HCT116 (cell line): ENCODE measurements around the gene CMIP. TPM values are rescaled to one million over a fixed set of nuclear protein-coding genes. Genes with fewer than 3 reads are reported as not detected.

Experiments used
- ATAC-seq: fragments of 200-7000 bp; cut with Tn5 transposase; 2 replicates; pipeline ENCODE4 v1.9.1; 2020; ENCODE audit warnings: mild to moderate bottlenecking, moderate library complexity
- BruUV-seq: library from RNA; stranded (reverse); fragments of 400-500 nt; replicated peaks from 2 replicates; lab custom pipeline; 2021; lab: Mats Ljungman, UMichigan
- CTCF ChIA-PET: fragments of 300-600 bp; sonication (Branson Sonifier 250); formaldehyde crosslinking; loops from one replicate; lab custom pipeline; 2021; ENCODE audit warnings: antibody characterized with exemption; lab: Charles Lee
- POLR2A ChIA-PET: fragments of 300-600, 350-600 bp; sonication (Branson Sonifier 250); formaldehyde crosslinking; loops from one replicate; lab custom pipeline; 2021; ENCODE audit warnings: antibody characterized with exemption; lab: Charles Lee
- RAD21 ChIA-PET, 2 experiments: fragments of 300-600 bp; sonication (Branson Sonifier 250); formaldehyde crosslinking; loops; one replicate each; lab custom pipeline; 2023; ENCODE audit warnings: low total read pairs in 2 of 2; ENCODE audit not compliant: uncharacterized antibody in 2 of 2, unreplicated experiment in 2 of 2, low non-redundant PET in 1 of 2; lab: Charles Lee
- DNase-seq: peaks from one replicate; pipeline ENCODE4 v3.0.0-alpha.2; 2010; ENCODE audit warnings: low read depth, low spot score
- H2AFZ ChIP-seq: fragments of 200-600 bp; shearing (Covaris generic), sonication (generic); 2 replicates; pipeline ENCODE4 v1.6.1; 2017; ENCODE audit warnings: low read depth, mixed run types, mixed read lengths, antibody characterized with exemption, low read length; ENCODE audit not compliant: poor library complexity, severe bottlenecking
- H3K27ac ChIP-seq: 2 replicates; pipeline ENCODE4 v1.5.1; 2012; ENCODE audit warnings: low read depth, low read length
- H3K27me3 ChIP-seq: fragments of 200-600 bp; sonication (generic); 2 replicates; pipeline ENCODE4 v1.6.1; 2016; ENCODE audit warnings: mixed run types, low read length, mixed read lengths; ENCODE audit not compliant: insufficient read depth
- H3K36me3 ChIP-seq, 2 experiments: fragments of 200-500 bp in 1 of 2; fragments of 200-600 bp in 1 of 2; sonication (Bioruptor generic) in 1 of 2; sonication (generic) in 1 of 2; 2 replicates each; pipeline versions ENCODE4 v1.5.1 to v1.6.1; 2014 to 2016; ENCODE audit warnings: low read length in 2 of 2, inconsistent platforms in 1 of 2, mixed read lengths in 1 of 2, mixed run types in 1 of 2; ENCODE audit not compliant: insufficient read depth in 2 of 2, control insufficient read depth in 1 of 2
- H3K4me1 ChIP-seq, 2 experiments: fragments of 200-600 bp in 1 of 2; sonication (generic) in 1 of 2; 2 replicates each; pipeline versions ENCODE4 v1.5.1 to v1.6.1; 2012 to 2017; ENCODE audit warnings: low read length in 2 of 2, inconsistent platforms in 1 of 2, mild to moderate bottlenecking in 1 of 2, mixed read lengths in 1 of 2, mixed run types in 1 of 2, moderate library complexity in 1 of 2; ENCODE audit not compliant: insufficient read depth in 2 of 2, control insufficient read depth in 1 of 2
- H3K4me2 ChIP-seq: fragments of 200-600 bp; sonication (generic); 2 replicates; pipeline ENCODE4 v1.6.1; 2017; ENCODE audit warnings: mixed run types, low read length, mixed read lengths
- H3K4me3 ChIP-seq, 2 experiments: fragments of 200-600 bp in 1 of 2; sonication (generic) in 1 of 2; replicated peaks in 1 of 2; 2 replicates each; pipeline ENCODE4 v1.5.1; 2011 to 2016; ENCODE audit warnings: low read length in 2 of 2, control low read depth in 1 of 2, low read depth in 1 of 2, mild to moderate bottlenecking in 1 of 2, mixed read lengths in 1 of 2, mixed run types in 1 of 2
- H3K79me2 ChIP-seq: fragments of 200-600 bp; sonication (generic); 2 replicates; pipeline ENCODE4 v1.6.1; 2017; ENCODE audit warnings: mild to moderate bottlenecking, mixed run types, low read length, moderate library complexity, mixed read lengths; ENCODE audit not compliant: insufficient read depth
- H3K9ac ChIP-seq: fragments of 200-600 bp; sonication (generic); 2 replicates; pipeline ENCODE4 v1.6.1; 2016; ENCODE audit warnings: low read length, mixed read lengths
- H3K9me2 ChIP-seq: fragments of 200-600 bp; sonication (generic), shearing (Covaris generic); 2 replicates; pipeline ENCODE4 v1.6.1; 2017; ENCODE audit warnings: mixed run types, mild to moderate bottlenecking, moderate library complexity; ENCODE audit not compliant: insufficient read depth
- H3K9me3 ChIP-seq, 2 experiments: fragments of 200-500 bp in 1 of 2; fragments of 200-600 bp in 1 of 2; sonication (Bioruptor generic) in 1 of 2; sonication (generic) in 1 of 2; 2 replicates each; pipeline ENCODE4 v1.6.1; 2014 to 2017; ENCODE audit warnings: low read length in 2 of 2, mixed read lengths in 2 of 2, inconsistent platforms in 1 of 2, low read depth in 1 of 2, mild to moderate bottlenecking in 1 of 2, mixed run types in 1 of 2, moderate library complexity in 1 of 2; ENCODE audit not compliant: control insufficient read depth in 1 of 2, insufficient read depth in 1 of 2
- H4K20me1 ChIP-seq: fragments of 200-600 bp; sonication (generic), shearing (Covaris generic); 2 replicates; pipeline ENCODE4 v1.6.1; 2017; ENCODE audit warnings: mixed run types, mild to moderate bottlenecking, moderate library complexity; ENCODE audit not compliant: insufficient read depth
- CBX3 ChIP-seq: IDR thresholded peaks from 2 replicates; pipeline ENCODE4 v1.6.1; 2012; ENCODE audit warnings: low read depth
- EGR1 ChIP-seq: IDR thresholded peaks from 2 replicates; pipeline ENCODE4 v1.6.1; 2012; ENCODE audit warnings: low read depth
- EZH2phosphoT487 ChIP-seq: fragments of 200-600 bp; IDR thresholded peaks from 2 replicates; pipeline ENCODE4 v1.6.1; 2018; ENCODE audit warnings: antibody characterized with exemption, borderline replicate concordance
- FOSL1 ChIP-seq: IDR thresholded peaks from 2 replicates; pipeline ENCODE4 v1.6.1; 2012; ENCODE audit warnings: low read depth
- POLR2A ChIP-seq: IDR thresholded peaks from 2 replicates; pipeline ENCODE4 v1.7.0; 2011; ENCODE audit warnings: borderline replicate concordance; ENCODE audit not compliant: insufficient read depth, insufficient read length; ENCODE audit errors: extremely low read depth
- RAD21 ChIP-seq: IDR thresholded peaks from 2 replicates; pipeline ENCODE4 v1.6.1; 2012; ENCODE audit warnings: low read depth, mild to moderate bottlenecking
- SRF ChIP-seq: IDR thresholded peaks from 2 replicates; pipeline ENCODE4 v1.6.1; 2012; ENCODE audit warnings: low read depth
- YY1 ChIP-seq: IDR thresholded peaks from 2 replicates; pipeline ENCODE4 v1.6.1; 2011; ENCODE audit warnings: low read length, low read depth, moderate library complexity, mild to moderate bottlenecking; ENCODE audit not compliant: insufficient replicate concordance; ENCODE audit errors: extremely low read depth
- ZBTB33 ChIP-seq: IDR thresholded peaks from 2 replicates; pipeline ENCODE4 v1.6.1; 2011; ENCODE audit warnings: mild to moderate bottlenecking, low read length, moderate library complexity; ENCODE audit not compliant: insufficient replicate concordance; ENCODE audit errors: extremely low read depth
- ZFX ChIP-seq: fragments of 450-650 bp; IDR thresholded peaks from 2 replicates; pipeline ENCODE4 v1.6.1; 2017
- intact Hi-C: fragments of 100-400 bp; cut with micrococcal nuclease; formaldehyde crosslinking; loops from 2 replicates; pipeline ENCODE4 v1.10.0; 2022
- total RNA-seq: library from RNA; stranded (reverse); gene quantifications from one replicate; pipeline ENCODE4 v1.2.1, GENCODE V29; 2021; ENCODE audit not compliant: unreplicated experiment
- TF ChIP-seq, protein P1 (sequence below), 3 experiments: fragments of 200-600 bp in 1 of 3; sonication (generic) in 1 of 3; IDR thresholded peaks in 2 of 3; conservative IDR thresholded peaks in 1 of 3; 2 replicates each; pipeline ENCODE4 v1.5.1; 2012 to 2017; ENCODE audit warnings: low read depth in 2 of 3, low read length in 2 of 3, antibody characterized with exemption in 1 of 3, borderline replicate concordance in 1 of 3, control low read depth in 1 of 3, mild to moderate bottlenecking in 1 of 3, mixed read lengths in 1 of 3, mixed run types in 1 of 3, moderate library complexity in 1 of 3; ENCODE audit not compliant: insufficient read depth in 1 of 3
- TF ChIP-seq, protein P2 (sequence below): IDR thresholded peaks from 2 replicates; pipeline ENCODE4 v1.6.1; 2012; ENCODE audit warnings: low read depth

The CMIP gene
- total RNA-seq, 1 experiment from 2014 or later, result 64.6 TPM

GRCh38 chr16:81734632-81735434, 290.2 kb downstream of the CMIP start:
- no peaks in the 10 kb centered on the region for H3K36me3 ChIP-seq
- no peaks in the 10 kb centered on the region for H3K9me3 ChIP-seq
- no peak for DNase-seq
- RAD21 ChIA-PET, result no interaction called here
- H3K27ac ChIP-seq, result no peak overlapping the region
- BruUV-seq, result no TSS peak
- no peak overlapping the region for H2AFZ ChIP-seq
- no peak for TF ChIP-seq CBX3
- no peak for TF ChIP-seq EZH2phosphoT487
- TF ChIP-seq ZFX, result no peak
- no peak for TF ChIP-seq FOSL1
- no peak for TF ChIP-seq POLR2A
- TF ChIP-seq YY1, result no peak
- TF ChIP-seq RAD21, result no peak
- TF ChIP-seq SRF, result no peak
- no peak for TF ChIP-seq EGR1
- no peak for TF ChIP-seq ZBTB33
- TF ChIP-seq, protein P1, sequence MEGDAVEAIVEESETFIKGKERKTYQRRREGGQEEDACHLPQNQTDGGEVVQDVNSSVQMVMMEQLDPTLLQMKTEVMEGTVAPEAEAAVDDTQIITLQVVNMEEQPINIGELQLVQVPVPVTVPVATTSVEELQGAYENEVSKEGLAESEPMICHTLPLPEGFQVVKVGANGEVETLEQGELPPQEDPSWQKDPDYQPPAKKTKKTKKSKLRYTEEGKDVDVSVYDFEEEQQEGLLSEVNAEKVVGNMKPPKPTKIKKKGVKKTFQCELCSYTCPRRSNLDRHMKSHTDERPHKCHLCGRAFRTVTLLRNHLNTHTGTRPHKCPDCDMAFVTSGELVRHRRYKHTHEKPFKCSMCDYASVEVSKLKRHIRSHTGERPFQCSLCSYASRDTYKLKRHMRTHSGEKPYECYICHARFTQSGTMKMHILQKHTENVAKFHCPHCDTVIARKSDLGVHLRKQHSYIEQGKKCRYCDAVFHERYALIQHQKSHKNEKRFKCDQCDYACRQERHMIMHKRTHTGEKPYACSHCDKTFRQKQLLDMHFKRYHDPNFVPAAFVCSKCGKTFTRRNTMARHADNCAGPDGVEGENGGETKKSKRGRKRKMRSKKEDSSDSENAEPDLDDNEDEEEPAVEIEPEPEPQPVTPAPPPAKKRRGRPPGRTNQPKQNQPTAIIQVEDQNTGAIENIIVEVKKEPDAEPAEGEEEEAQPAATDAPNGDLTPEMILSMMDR (IDR thresholded peaks at IDR 0.05 in 2 of 3, conservative IDR thresholded peaks at IDR 0.05 in 1 of 3; ENCODE audit: borderline replicate concordance in 1 of 3, insufficient read depth in 1 of 3, low read depth in 2 of 3, low read length in 2 of 3), result no peak
- TF ChIP-seq, protein P2, sequence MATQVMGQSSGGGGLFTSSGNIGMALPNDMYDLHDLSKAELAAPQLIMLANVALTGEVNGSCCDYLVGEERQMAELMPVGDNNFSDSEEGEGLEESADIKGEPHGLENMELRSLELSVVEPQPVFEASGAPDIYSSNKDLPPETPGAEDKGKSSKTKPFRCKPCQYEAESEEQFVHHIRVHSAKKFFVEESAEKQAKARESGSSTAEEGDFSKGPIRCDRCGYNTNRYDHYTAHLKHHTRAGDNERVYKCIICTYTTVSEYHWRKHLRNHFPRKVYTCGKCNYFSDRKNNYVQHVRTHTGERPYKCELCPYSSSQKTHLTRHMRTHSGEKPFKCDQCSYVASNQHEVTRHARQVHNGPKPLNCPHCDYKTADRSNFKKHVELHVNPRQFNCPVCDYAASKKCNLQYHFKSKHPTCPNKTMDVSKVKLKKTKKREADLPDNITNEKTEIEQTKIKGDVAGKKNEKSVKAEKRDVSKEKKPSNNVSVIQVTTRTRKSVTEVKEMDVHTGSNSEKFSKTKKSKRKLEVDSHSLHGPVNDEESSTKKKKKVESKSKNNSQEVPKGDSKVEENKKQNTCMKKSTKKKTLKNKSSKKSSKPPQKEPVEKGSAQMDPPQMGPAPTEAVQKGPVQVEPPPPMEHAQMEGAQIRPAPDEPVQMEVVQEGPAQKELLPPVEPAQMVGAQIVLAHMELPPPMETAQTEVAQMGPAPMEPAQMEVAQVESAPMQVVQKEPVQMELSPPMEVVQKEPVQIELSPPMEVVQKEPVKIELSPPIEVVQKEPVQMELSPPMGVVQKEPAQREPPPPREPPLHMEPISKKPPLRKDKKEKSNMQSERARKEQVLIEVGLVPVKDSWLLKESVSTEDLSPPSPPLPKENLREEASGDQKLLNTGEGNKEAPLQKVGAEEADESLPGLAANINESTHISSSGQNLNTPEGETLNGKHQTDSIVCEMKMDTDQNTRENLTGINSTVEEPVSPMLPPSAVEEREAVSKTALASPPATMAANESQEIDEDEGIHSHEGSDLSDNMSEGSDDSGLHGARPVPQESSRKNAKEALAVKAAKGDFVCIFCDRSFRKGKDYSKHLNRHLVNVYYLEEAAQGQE, result no peak
- TF ChIP-seq, all 23 proteins: peak for 0
- ChIA-PET POLR2A (no interaction called here), CTCF (interaction anchor here (0.6 to 1.0 kb wide), 2 partner anchors 308 to 367 kb away, joined by 3 read pairs; no protein-coding TSS in a partner anchor)
- ATAC-seq, result no peak
- H3K79me2 ChIP-seq, result no peaks in the 10 kb centered on the region
- H3K4me3 ChIP-seq, result no peak overlapping the region
- no peak overlapping the region for H3K9ac ChIP-seq
- H3K27me3 ChIP-seq, result no peaks in the 10 kb centered on the region
- no peaks in the 10 kb centered on the region for H4K20me1 ChIP-seq
- H3K4me2 ChIP-seq, result no peak overlapping the region
- peaks cover 14 to 27% of the 10 kb centered on the region in 2 experiments for H3K4me1 ChIP-seq
- intact Hi-C loops, result loop anchor here (5.0 to 10.0 kb wide), 3 partner anchors 700 to 1210 kb away; partner anchors contain the start of gene ATMIN
- no peaks in the 10 kb centered on the region for H3K9me2 ChIP-seq
